ENCODE data around the gene HCFC1R1.

HCFC1R1 gene

GRCh38 chr16:3020604-3021448 is 2.9 kb downstream of the HCFC1R1 start:
- peak; percentile 68 for DNase-seq (ENCODE audit: low read depth)
- H3K4me3 ChIP-seq (ENCODE audit: control insufficient read depth, low read depth, low read length), result peak overlapping the region; percentile 82
- TF ChIP-seq CTCF (IDR thresholded peaks at IDR 0.05; ENCODE audit: control insufficient read depth, insufficient read depth, low read depth, low read length, missing control alignments), result no peak

- TF ChIP-seq CTCF (IDR thresholded peaks at IDR 0.05; ENCODE audit: control insufficient read depth, insufficient read depth, low read depth, low read length, missing control alignments), result no peak
- peak within 1 kb of the TSS; percentile 82 for H3K4me3 ChIP-seq (ENCODE audit: control insufficient read depth, low read depth, low read length)
- DNase-seq (ENCODE audit: low read depth), result no peak
Measured at GRCh38 chr16:3020247-3020603, 3.5 kb downstream of the HCFC1R1 start, which contains the start of gene TNFRSF12A. Gene TNFRSF12A (plus strand): TSS chr16:3020368. CDS start chr16:3020398, 30 bp downstream.

- TF ChIP-seq CTCF (IDR thresholded peaks at IDR 0.05; ENCODE audit: control insufficient read depth, insufficient read depth, low read depth, low read length, missing control alignments), result no peak
- peak overlapping the region; percentile 82 for H3K4me3 ChIP-seq (ENCODE audit: control insufficient read depth, low read depth, low read length)
- DNase-seq (ENCODE audit: low read depth), result no peak
Measured at GRCh38 chr16:3019594-3020246, 4.0 kb downstream of the HCFC1R1 start.

- DNase-seq (ENCODE audit: low read depth), result no peak
- no peak within 1 kb of the TSS for H3K4me3 ChIP-seq (ENCODE audit: control insufficient read depth, low read depth, low read length)
- TF ChIP-seq CTCF (IDR thresholded peaks at IDR 0.05; ENCODE audit: control insufficient read depth, insufficient read depth, low read depth, low read length, missing control alignments), result peak; percentile 19
Measured at GRCh38 chr16:3017794-3018506, 5.8 kb downstream of the HCFC1R1 start, which contains the start of gene CLDN6. Gene CLDN6 (minus strand): TSS chr16:3018183. CDS start chr16:3016021, 2,162 bp downstream.

GRCh38 chr16:3017344-3017743 is 6.4 kb downstream of the HCFC1R1 start:
- DNase-seq (ENCODE audit: low read depth), result no peak
- H3K4me3 ChIP-seq (ENCODE audit: control insufficient read depth, low read depth, low read length), result no peak overlapping the region
- TF ChIP-seq CTCF (IDR thresholded peaks at IDR 0.05; ENCODE audit: control insufficient read depth, insufficient read depth, low read depth, low read length, missing control alignments), result no peak

GRCh38 chr16:3015865-3016521 is 7.7 kb downstream of the HCFC1R1 start:
- no peak for TF ChIP-seq CTCF (IDR thresholded peaks at IDR 0.05; ENCODE audit: control insufficient read depth, insufficient read depth, low read depth, low read length, missing control alignments)
- DNase-seq (ENCODE audit: low read depth), result no peak
- H3K4me3 ChIP-seq (ENCODE audit: control insufficient read depth, low read depth, low read length), result no peak overlapping the region

Measured in AG09309 (cell line).